HG02973 (cell line): ENCODE data around the gene RAB11FIP4.

ENCODE experiments used
- ATAC-seq: cut with Tn5 transposase; IDR thresholded peaks from one replicate; pipeline ENCODE4 v1.9.1; 2021; ENCODE audit warnings: moderate library complexity; ENCODE audit not compliant: unreplicated experiment

The RAB11FIP4 gene

GRCh38 chr17:31495022-31495885 is 103.8 kb downstream of the RAB11FIP4 start:
- ATAC-seq, result no peak

GRCh38 chr17:31496097-31496496 is 104.6 kb downstream of the RAB11FIP4 start:
- ATAC-seq, result no peak

GRCh38 chr17:31496601-31497000 is 105.1 kb downstream of the RAB11FIP4 start:
- ATAC-seq, result no peak

- ATAC-seq, result no peak
Observed at GRCh38 chr17:31497431-31497830, 106.0 kb downstream of the RAB11FIP4 start.

GRCh38 chr17:31497994-31498826 is 106.7 kb downstream of the RAB11FIP4 start:
- no peak for ATAC-seq

- no peak for ATAC-seq
Observed at GRCh38 chr17:31499771-31500554, 108.5 kb downstream of the RAB11FIP4 start.

GRCh38 chr17:31506517-31506916 is 115.0 kb downstream of the RAB11FIP4 start:
- ATAC-seq, result no peak

GRCh38 chr17:31508288-31509094 is 117.0 kb downstream of the RAB11FIP4 start:
- peak; percentile 57 for ATAC-seq

- no peak for ATAC-seq
Observed at GRCh38 chr17:31509095-31509804, 117.8 kb downstream of the RAB11FIP4 start.

- ATAC-seq, result no peak
Observed at GRCh38 chr17:31509805-31510177, 118.3 kb downstream of the RAB11FIP4 start.

GRCh38 chr17:31510308-31511194 is 119.1 kb downstream of the RAB11FIP4 start:
- no peak for ATAC-seq

GRCh38 chr17:31511195-31511578 is 119.7 kb downstream of the RAB11FIP4 start:
- no peak for ATAC-seq

GRCh38 chr17:31511580-31511979 is 120.1 kb downstream of the RAB11FIP4 start:
- ATAC-seq, result no peak

- no peak for ATAC-seq
Observed at GRCh38 chr17:31512104-31512740, 120.7 kb downstream of the RAB11FIP4 start.

GRCh38 chr17:31512796-31513195 is 121.3 kb downstream of the RAB11FIP4 start:
- ATAC-seq, result no peak

GRCh38 chr17:31513731-31514427 is 122.4 kb downstream of the RAB11FIP4 start:
- no peak for ATAC-seq

- ATAC-seq, result no peak
Observed at GRCh38 chr17:31515267-31515666, 123.8 kb downstream of the RAB11FIP4 start.

GRCh38 chr17:31517524-31517923 is 126.0 kb downstream of the RAB11FIP4 start:
- no peak for ATAC-seq
